HL-60 (cell line): ENCODE measurements around the gene MYH15.

ENCODE experiments used
- DNase-seq, 2 experiments: peaks; one replicate each; pipeline ENCODE4 v3.0.0-alpha.2; 2010 to 2020; ENCODE audit warnings: low read depth in 1 of 2, low spot score in 1 of 2
- H3K27ac ChIP-seq: fragments of 250-450 bp; sonication (Bioruptor Pico); replicated peaks from 2 replicates; pipeline ENCODE4 v1.5.1; 2020; ENCODE audit warnings: mild to moderate bottlenecking, moderate library complexity
- H3K27me3 ChIP-seq: fragments of 250-450 bp; sonication (Bioruptor Pico); 2 replicates; pipeline ENCODE4 v1.5.1; 2021; ENCODE audit warnings: mild to moderate bottlenecking, moderate library complexity; ENCODE audit not compliant: insufficient read depth, poor library complexity, severe bottlenecking
- H3K4me3 ChIP-seq: replicated peaks from 2 replicates; pipeline ENCODE4 v1.5.1; 2011; ENCODE audit warnings: mild to moderate bottlenecking, control low read depth, low read length; ENCODE audit not compliant: insufficient read depth
- GABPA ChIP-seq: IDR thresholded peaks from 2 replicates; pipeline ENCODE4 v1.6.1; 2012; ENCODE audit warnings: low read depth
- POLR2AphosphoS5 ChIP-seq: IDR thresholded peaks from 2 replicates; pipeline ENCODE4 v1.6.1; 2012; ENCODE audit warnings: low read depth
- SPI1 ChIP-seq: IDR thresholded peaks from 2 replicates; pipeline ENCODE4 v1.6.1; 2012; ENCODE audit warnings: low read depth, mild to moderate bottlenecking, borderline replicate concordance
- TF ChIP-seq, protein P1 (sequence below): IDR thresholded peaks from one replicate; pipeline ENCODE4 v1.5.1; 2011; ENCODE audit warnings: low read length, control low read depth, inconsistent platforms; ENCODE audit not compliant: insufficient read depth
- TF ChIP-seq, protein P2 (sequence below): IDR thresholded peaks from 2 replicates; pipeline ENCODE4 v1.6.1; 2012; ENCODE audit warnings: low read depth; ENCODE audit not compliant: insufficient replicate concordance

The MYH15 gene

GRCh38 chr3:108548304-108548703 lies 37.9 kb upstream of the MYH15 start:
- TF ChIP-seq POLR2AphosphoS5: no peak
- TF ChIP-seq, protein P1, sequence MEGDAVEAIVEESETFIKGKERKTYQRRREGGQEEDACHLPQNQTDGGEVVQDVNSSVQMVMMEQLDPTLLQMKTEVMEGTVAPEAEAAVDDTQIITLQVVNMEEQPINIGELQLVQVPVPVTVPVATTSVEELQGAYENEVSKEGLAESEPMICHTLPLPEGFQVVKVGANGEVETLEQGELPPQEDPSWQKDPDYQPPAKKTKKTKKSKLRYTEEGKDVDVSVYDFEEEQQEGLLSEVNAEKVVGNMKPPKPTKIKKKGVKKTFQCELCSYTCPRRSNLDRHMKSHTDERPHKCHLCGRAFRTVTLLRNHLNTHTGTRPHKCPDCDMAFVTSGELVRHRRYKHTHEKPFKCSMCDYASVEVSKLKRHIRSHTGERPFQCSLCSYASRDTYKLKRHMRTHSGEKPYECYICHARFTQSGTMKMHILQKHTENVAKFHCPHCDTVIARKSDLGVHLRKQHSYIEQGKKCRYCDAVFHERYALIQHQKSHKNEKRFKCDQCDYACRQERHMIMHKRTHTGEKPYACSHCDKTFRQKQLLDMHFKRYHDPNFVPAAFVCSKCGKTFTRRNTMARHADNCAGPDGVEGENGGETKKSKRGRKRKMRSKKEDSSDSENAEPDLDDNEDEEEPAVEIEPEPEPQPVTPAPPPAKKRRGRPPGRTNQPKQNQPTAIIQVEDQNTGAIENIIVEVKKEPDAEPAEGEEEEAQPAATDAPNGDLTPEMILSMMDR: no peak
- TF ChIP-seq, protein P2, sequence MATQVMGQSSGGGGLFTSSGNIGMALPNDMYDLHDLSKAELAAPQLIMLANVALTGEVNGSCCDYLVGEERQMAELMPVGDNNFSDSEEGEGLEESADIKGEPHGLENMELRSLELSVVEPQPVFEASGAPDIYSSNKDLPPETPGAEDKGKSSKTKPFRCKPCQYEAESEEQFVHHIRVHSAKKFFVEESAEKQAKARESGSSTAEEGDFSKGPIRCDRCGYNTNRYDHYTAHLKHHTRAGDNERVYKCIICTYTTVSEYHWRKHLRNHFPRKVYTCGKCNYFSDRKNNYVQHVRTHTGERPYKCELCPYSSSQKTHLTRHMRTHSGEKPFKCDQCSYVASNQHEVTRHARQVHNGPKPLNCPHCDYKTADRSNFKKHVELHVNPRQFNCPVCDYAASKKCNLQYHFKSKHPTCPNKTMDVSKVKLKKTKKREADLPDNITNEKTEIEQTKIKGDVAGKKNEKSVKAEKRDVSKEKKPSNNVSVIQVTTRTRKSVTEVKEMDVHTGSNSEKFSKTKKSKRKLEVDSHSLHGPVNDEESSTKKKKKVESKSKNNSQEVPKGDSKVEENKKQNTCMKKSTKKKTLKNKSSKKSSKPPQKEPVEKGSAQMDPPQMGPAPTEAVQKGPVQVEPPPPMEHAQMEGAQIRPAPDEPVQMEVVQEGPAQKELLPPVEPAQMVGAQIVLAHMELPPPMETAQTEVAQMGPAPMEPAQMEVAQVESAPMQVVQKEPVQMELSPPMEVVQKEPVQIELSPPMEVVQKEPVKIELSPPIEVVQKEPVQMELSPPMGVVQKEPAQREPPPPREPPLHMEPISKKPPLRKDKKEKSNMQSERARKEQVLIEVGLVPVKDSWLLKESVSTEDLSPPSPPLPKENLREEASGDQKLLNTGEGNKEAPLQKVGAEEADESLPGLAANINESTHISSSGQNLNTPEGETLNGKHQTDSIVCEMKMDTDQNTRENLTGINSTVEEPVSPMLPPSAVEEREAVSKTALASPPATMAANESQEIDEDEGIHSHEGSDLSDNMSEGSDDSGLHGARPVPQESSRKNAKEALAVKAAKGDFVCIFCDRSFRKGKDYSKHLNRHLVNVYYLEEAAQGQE: no peak
- TF ChIP-seq SPI1: no peak
- TF ChIP-seq GABPA: no peak
- no peaks in the 10 kb centered on the region for H3K27me3 ChIP-seq
- no peak overlapping the region for H3K27ac ChIP-seq
- no peak for DNase-seq
- no peak overlapping the region for H3K4me3 ChIP-seq

DNA sequence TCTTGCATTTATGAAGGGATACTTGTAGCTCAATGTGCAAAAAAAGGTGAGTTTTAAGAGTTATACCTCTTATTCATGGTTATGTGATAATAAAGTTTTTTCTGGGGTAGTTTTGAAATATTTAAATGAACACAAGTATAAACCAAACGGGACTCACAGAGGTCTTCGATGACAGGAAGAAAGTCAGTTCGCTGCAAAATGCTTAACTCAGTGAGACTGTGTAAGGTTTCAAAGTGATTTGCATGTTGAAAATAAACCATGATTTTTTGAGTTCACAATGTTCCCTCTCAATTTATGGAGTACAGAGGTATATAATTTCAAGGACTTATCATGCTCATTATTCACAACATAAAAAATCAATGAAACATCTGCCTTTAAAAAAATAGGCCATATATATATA lies 36.3 kb upstream of the MYH15 start:
- H3K4me3 ChIP-seq: no peak overlapping the region
- no peak for DNase-seq
- TF ChIP-seq, protein P2: no peak
- TF ChIP-seq, protein P1: no peak
- TF ChIP-seq POLR2AphosphoS5: no peak
- no peaks in the 10 kb centered on the region for H3K27me3 ChIP-seq
- H3K27ac ChIP-seq: no peak overlapping the region

DNA sequence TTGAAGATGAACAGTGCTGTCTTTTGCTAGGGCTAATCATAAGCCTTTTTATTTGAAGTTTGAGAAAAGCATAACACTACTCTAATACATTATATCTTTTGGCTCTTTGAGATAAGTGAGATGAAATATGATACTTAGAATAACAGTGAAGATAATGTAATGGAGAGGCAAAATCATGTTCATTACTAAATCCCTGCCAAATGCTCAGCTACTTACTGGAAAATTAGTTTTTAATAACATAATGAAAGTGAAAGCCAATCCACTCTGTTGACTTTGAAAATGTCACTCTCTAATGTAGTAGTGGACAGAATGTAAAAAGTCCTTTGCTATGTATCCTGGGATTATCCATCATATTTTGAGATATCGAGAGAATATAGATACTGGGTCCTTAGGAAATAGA lies 35.9 kb upstream of the MYH15 start:
- TF ChIP-seq, protein P1: no peak
- TF ChIP-seq SPI1 (no peak), GABPA (no peak), POLR2AphosphoS5 (no peak)
- TF ChIP-seq, protein P2: no peak
- no peaks in the 10 kb centered on the region for H3K27me3 ChIP-seq
- DNase-seq: no peak
- H3K27ac ChIP-seq: no peak overlapping the region
- H3K4me3 ChIP-seq: no peak overlapping the region
